ENCODE data around the gene NR2C2. TPM values are rescaled to one million over a fixed set of nuclear protein-coding genes. Genes with fewer than 3 reads are reported as not detected.

The NR2C2 gene
- total and polyA plus RNA-seq, 12 donors = 6.4 to 42.2 (median 26.6) TPM

GRCh38 chr3:14962762-14963161 lies 15.4 kb downstream of the NR2C2 start:
- Histone ChIP-seq H3K36me3 (replicated peaks in 1 of 2) (no peaks in the 10 kb centered on the region), H3K4me3 (no peak overlapping the region)
- intact Hi-C loops (cut with DNase I) = no loop called here

GRCh38 chr3:14967285-14967684 lies 19.9 kb downstream of the NR2C2 start:
- no peaks in the 10 kb centered on the region for H3K27me3 ChIP-seq
- H3K36me3 ChIP-seq (replicated peaks in 1 of 2) = no peaks in the 10 kb centered on the region
- 66 to 74% (median 69%) methylated on average over 1 of the region's 1 CpG for WGBS, 4 donors
- TF ChIP-seq POLR2A (IDR thresholded peaks at IDR 0.05) (no peak), CTCF (IDR thresholded peaks at IDR 0.05) (no peak)
- intact Hi-C loops (cut with DNase I) = no loop called here
- no peaks in the 10 kb centered on the region for H3K9me3 ChIP-seq (replicated peaks in 1 of 3)
- no peaks in the 10 kb centered on the region for H3K4me1 ChIP-seq (replicated peaks in 1 of 2)
- no peak overlapping the region for H3K27ac ChIP-seq
- H3K4me3 ChIP-seq = no peak overlapping the region
- DNase-seq = no peak

More at GRCh38 chr3:14962762-14963161, 15.4 kb downstream of the NR2C2 start:
- no peak overlapping the region for H3K27ac ChIP-seq
- 96 to 97% (median 97%) methylated on average over 5 of the region's 5 CpGs for WGBS, 4 donors
- H3K9me3 ChIP-seq (replicated peaks in 1 of 3) = no peaks in the 10 kb centered on the region
- TF ChIP-seq CTCF (IDR thresholded peaks at IDR 0.05) (no peak), POLR2A (IDR thresholded peaks at IDR 0.05) (no peak)
- DNase-seq = no peak
- H3K4me1 ChIP-seq (replicated peaks in 1 of 2) = peaks cover 2 to 21% of the 10 kb centered on the region in 2 donors
- H3K27me3 ChIP-seq = no peaks in the 10 kb centered on the region

GRCh38 chr3:14969671-14970070 lies 22.3 kb downstream of the NR2C2 start:
- Histone ChIP-seq H3K9me3 (replicated peaks in 1 of 3) (no peaks in the 10 kb centered on the region), H3K36me3 (replicated peaks in 1 of 2) (no peaks in the 10 kb centered on the region), H3K4me1 (replicated peaks in 1 of 2) (no peaks in the 10 kb centered on the region), H3K4me3 (no peak overlapping the region), H3K27me3 (no peaks in the 10 kb centered on the region), H3K27ac (no peak overlapping the region)
- intact Hi-C loops (cut with DNase I) = no loop called here
- WGBS, 4 donors = 94 to 100% (median 95%) methylated on average over 1 of the region's 1 CpG
- DNase-seq = no peak
- TF ChIP-seq POLR2A (IDR thresholded peaks at IDR 0.05) (no peak), CTCF (IDR thresholded peaks at IDR 0.05) (no peak)

GRCh38 chr3:14976317-14976716 lies 28.9 kb downstream of the NR2C2 start:
- no peak overlapping the region for H3K27ac ChIP-seq
- no peak overlapping the region for H3K4me3 ChIP-seq
- no peaks in the 10 kb centered on the region for H3K9me3 ChIP-seq (replicated peaks in 1 of 3)
- 50 to 66% (median 57%) methylated on average over 1 of the region's 1 CpG for WGBS, 4 donors
- no peaks in the 10 kb centered on the region for H3K36me3 ChIP-seq (replicated peaks in 1 of 2)
- TF ChIP-seq CTCF (IDR thresholded peaks at IDR 0.05) (no peak), POLR2A (IDR thresholded peaks at IDR 0.05) (no peak)
- DNase-seq = no peak
- intact Hi-C loops (cut with DNase I) = no loop called here
- H3K27me3 ChIP-seq = no peaks in the 10 kb centered on the region
- H3K4me1 ChIP-seq (replicated peaks in 1 of 2) = peaks cover 0 to 34% of the 10 kb centered on the region in 2 donors
